ENCODE measurements around the gene FAM204A.

DNA sequence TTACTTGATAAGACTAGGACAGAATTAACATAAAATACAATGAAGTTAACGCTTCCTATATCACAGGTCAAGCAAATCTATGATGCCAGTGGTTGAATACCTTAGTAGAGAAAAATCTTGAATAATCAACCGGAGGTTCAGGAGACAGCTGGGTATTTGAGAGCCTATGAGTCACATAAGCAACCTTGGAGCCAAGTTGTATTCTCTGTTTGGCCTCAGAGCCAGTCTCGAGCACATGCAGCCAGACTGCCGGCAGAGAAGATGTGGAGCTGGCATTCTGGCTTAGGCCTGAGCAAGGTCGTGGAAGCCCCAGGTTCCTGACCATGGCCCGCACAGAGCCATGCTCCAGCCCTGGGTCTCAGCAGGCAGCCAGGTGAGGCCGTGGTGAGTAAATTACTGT, 90.3 kb downstream of the FAM204A start:
- TF ChIP-seq CTCF (IDR thresholded peaks at IDR 0.05), result no peak
- no peak for TF ChIP-seq POLR2A (IDR thresholded peaks at IDR 0.05)

All from uterus (tissue), 2 donors.